ENCODE measurements around the gene PLCH1.

DNA sequence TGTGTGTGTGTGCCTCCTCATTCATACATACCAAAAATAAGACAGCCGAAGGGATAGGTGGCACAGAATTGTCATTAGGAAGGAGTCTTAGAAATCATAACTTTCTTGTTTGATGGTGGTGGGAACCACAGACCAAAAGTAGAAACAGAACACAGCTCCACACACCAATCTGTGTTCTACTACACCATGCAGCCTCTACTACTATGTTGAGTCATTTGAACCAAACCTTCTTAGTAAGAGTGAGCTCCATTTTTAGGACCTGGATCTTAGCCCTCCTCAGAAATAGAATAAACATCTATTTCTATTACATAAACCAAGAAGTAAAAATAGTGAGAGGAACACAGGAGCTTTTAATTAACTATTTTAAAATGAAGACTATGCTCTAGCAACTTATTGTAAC is 27.9 kb upstream of the PLCH1 start:
- TF ChIP-seq, protein P1, sequence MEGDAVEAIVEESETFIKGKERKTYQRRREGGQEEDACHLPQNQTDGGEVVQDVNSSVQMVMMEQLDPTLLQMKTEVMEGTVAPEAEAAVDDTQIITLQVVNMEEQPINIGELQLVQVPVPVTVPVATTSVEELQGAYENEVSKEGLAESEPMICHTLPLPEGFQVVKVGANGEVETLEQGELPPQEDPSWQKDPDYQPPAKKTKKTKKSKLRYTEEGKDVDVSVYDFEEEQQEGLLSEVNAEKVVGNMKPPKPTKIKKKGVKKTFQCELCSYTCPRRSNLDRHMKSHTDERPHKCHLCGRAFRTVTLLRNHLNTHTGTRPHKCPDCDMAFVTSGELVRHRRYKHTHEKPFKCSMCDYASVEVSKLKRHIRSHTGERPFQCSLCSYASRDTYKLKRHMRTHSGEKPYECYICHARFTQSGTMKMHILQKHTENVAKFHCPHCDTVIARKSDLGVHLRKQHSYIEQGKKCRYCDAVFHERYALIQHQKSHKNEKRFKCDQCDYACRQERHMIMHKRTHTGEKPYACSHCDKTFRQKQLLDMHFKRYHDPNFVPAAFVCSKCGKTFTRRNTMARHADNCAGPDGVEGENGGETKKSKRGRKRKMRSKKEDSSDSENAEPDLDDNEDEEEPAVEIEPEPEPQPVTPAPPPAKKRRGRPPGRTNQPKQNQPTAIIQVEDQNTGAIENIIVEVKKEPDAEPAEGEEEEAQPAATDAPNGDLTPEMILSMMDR (IDR thresholded peaks at IDR 0.05; ENCODE audit: low read depth, low read length, poor library complexity, severe bottlenecking), result no peak
- no peak for TF ChIP-seq EZH2phosphoT487 (IDR thresholded peaks at IDR 0.05; ENCODE audit: borderline replicate concordance, low read length)
